Measurements from ENCODE around the gene TMEM164.
"Not testable (repeated sequence)": the region's sequence is repeated elsewhere in the genome, so short reads cannot be mapped to it uniquely, and the experiment has no call there.

TMEM164 gene

DNA sequence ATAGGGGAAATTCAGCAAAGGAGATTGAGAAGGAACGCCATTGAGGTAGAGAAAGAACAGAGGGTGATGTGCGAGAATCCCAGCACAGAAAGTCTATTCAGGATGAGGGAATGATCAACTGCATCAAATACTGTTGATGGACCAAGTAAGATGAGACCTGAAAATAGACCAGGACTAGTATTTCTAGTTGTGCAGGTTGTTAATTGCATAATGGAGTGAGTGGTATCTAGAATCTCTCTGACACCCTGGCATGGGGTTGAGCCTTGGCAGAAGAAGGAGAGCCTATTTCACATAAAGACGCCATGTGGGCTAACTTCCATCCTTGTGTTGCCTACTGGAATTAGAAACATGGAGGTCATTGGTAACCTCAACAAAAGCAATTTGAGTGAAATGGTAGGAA lies 135.6 kb downstream of the TMEM164 start:
- no peak for DNase-seq

GRCh38 chrX:110139172-110139571 lies 136.3 kb downstream of the TMEM164 start:
- DNase-seq = no peak

DNA sequence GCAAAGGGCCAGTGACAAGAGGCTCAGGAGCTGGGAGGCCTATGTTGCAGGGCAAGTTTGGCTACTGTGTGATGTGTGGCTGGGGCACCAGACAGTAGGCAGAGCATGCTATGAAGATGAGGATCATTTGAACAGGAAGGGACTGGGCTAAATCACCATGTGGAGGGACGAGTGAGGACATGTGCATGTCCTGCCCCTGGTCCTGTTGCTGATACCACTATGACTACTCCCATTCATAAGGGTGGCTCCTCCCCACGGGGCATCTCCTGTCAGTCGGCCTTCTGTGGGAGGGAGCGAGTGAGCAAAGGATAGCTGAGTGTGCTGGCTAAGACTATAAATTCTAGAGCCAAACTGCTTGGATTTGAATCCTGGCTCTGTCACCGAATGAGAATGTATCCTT lies 139.2 kb downstream of the TMEM164 start:
- DNase-seq = no peak

DNA sequence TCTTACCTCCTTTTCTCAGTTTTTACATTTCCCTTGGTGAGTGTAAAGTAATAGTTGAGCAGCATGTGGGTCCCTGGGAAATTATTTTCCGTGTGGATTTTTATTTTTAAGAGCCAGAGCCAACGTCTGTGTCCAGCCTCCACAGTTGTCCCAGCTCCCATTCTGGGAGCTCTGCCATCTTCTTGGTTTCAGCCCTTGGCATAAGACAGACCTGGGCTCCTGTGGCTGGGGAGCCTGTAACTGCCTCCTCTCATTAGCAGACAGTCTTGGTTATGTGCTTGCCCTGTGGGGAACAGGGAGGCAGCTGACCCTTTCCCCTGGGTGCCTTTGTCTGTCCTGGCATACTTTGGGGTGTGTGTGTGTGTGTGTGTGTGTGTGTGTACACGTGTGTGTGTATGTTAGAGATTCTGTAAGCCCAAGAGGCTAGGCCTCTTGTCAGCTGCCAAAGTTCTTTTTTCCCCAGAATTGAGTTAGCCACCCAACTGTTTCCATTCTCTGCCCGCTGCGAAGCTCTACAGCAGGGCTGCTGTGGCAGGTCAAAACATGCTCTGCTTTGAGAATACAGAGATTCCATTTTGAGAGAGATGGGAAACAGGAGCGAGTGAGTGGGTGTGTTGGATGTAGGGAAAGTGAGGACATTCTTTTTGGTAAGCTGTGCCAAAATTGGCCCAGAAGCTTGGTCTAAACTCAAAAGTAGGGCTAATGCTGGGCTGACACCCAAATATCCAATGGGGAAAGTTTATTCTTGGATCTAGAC lies 140.7 kb downstream of the TMEM164 start:
- peak; percentile 11 for DNase-seq

DNA sequence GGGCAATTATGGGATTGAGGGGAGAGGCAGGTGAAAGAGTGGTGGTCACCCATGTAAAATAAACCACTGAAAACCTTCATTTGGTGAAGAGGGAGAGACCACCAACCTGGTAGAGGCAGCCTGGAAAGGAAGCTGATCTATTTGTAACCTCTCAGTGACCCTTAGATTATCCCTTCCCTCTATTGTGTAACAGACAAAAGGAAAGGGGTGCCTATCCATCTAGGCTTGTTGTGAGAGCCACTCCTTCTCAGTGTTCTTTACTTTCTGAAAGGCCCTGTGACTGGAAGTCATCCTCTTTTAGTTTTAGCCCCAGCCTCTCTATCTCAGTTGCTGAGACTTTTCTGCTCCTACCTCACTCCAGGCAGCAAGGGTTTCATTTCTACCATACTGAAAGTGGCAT lies 142.4 kb downstream of the TMEM164 start:
- no peak for DNase-seq

- DNase-seq = peak; percentile 19
These were observed 142.9 kb downstream of the TMEM164 start for GRCh38 chrX:110145854-110146253.

- peak; percentile 43 for DNase-seq
These were observed 143.6 kb downstream of the TMEM164 start for GRCh38 chrX:110146521-110146920.

- no peak for DNase-seq
These were observed 150.3 kb downstream of the TMEM164 start for GRCh38 chrX:110153244-110153643.

DNA sequence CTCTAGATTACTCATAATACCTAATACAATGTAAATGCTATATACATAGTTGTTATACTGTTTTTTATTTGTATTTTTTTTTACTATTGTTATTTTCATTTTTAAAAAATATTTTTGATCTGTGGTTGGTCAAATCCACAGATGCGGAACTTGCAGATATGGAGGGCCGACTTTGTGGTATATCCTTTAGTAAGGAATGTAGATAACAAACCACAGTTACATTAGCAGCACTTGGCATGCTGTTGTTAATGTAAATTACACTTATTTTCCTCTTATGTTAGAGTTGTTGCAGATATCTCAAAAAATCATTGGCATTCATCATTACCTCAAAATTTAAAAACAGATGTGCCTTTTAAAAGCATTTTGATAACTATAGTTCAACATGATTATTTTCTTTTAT lies 151.0 kb downstream of the TMEM164 start:
- no peak for DNase-seq

- DNase-seq = not testable (repeated sequence)
These were observed 151.4 kb downstream of the TMEM164 start for GRCh38 chrX:110154328-110154727.

GRCh38 chrX:110155759-110156158 lies 152.8 kb downstream of the TMEM164 start:
- no peak for DNase-seq

GRCh38 chrX:110156167-110156754 lies 153.3 kb downstream of the TMEM164 start:
- no peak for DNase-seq

DNA sequence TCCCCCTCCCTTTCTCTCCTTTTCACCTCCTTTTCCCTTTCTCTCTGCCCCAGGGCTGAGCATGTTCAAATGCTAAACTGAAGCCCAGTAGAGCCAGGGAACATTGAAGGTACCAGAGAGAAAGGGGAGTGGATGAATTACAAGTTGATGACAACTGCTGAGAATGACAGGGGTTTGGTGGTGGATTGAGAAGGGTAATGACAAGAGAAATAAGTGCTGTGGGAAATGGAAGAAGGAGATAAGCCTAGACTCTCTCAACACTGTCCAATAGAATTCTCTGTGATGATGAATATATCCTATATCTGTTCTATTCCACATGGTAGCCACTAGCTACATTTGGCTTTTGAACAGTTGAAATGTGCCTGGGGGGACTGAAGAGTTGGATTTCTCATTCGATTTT lies 154.5 kb downstream of the TMEM164 start:
- no peak for DNase-seq

- no peak for DNase-seq
These were observed 156.3 kb downstream of the TMEM164 start for GRCh38 chrX:110159235-110159634.

DNA sequence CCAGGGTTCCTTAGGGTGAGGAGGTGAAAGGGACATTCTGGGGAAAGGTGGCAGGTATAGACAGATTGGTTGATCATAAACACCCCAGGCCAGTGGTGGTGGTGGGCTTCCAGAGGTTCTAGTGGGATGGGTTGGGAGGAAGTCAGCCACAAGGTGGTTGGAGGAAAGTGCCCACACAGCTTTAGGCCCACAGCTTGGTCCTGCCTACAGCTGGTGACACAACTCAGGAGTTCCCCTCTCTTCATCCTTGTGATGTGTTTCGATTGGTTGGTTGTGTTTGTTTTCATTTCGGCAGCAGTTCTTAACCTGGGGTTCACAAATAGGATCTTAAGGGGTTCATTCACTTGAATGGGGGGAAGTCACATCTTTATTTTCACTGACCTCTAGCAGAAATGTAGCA lies 157.0 kb downstream of the TMEM164 start:
- no peak for DNase-seq

- no peak for DNase-seq
These were observed 158.4 kb downstream of the TMEM164 start for GRCh38 chrX:110161361-110161686.

DNA sequence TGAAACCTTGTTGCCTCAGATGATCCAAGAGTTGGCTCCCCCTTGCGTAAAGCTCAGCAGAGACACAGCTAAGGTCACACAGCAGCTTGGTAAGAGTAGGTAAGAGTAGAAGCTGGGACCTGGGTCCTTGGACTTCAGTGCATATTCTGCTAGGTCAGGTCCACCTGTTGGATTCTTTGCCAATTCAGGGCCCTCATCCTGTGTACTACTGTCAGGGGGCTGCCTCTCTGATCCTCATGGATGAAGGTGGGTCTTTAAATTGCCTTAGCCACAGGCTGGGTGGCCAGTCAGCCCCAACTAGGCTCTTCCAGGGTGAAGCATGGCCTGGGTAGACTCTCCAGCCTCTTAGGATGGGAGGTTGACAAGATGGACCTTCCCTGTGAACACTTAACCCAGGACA lies 159.2 kb downstream of the TMEM164 start:
- no peak for DNase-seq

DNA sequence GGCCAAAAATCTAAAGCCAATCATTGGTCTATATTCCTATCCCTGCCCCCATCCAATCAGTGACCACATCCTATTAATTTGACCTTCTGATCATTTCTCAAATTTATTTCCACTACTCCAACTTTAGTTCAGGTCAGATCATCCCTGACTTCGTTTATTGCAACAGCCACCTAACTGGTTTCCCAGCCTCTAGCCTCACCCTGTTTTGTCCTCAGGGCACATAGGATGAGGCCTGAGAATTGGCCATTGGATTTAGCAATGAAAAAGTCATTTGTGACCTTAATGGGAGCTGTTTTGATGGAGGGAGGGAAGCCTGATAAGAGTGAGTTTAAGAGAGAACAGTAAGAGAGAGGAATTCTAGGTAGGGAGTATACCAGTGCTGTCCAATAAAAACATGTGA lies 160.0 kb downstream of the TMEM164 start:
- DNase-seq = no peak

GRCh38 chrX:110163488-110163887 lies 160.6 kb downstream of the TMEM164 start:
- no peak for DNase-seq

DNA sequence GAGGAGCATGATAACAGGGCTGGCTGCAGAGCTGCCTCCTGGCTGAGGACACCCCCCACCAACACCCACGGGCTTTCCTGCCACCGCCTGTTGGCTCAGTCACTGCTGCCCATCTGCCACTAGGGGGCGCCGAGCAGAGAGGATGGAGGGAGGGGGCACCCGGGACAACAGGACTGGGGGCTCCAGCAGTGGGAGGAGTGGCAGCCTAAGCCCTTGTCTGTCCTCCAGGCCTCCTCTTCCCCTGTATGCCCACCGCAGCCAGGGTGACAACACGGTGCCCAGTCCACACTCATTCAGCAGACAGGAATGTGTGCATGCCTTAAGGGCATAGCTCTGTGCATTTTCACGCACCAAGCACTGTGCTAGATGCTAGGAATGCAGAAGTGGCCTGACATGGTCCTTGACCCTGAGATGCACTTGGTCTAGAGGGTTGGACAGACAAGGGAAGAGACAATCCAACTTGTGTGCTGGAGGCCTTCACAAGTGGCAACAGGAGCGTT lies 165.1 kb downstream of the TMEM164 start:
- no peak for DNase-seq

DNA sequence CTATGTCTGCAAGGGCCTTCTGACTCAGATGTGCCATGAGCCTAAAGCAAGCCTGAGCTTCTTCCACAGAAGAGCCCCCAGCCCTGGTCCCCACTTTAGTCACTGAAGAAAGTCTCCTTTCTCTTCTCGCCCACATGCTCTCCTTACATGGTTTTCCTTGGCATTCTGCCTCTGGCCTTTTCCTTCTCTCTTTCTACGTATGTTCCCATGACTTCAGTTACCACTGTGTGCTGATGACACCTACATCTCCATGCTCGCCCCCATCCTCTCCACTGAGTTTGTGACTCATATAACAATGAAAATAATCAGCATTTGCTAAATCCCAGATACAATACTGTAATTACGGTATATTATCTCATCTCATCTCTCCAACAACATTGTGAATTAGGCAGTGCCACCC lies 165.7 kb downstream of the TMEM164 start:
- DNase-seq = no peak

DNA sequence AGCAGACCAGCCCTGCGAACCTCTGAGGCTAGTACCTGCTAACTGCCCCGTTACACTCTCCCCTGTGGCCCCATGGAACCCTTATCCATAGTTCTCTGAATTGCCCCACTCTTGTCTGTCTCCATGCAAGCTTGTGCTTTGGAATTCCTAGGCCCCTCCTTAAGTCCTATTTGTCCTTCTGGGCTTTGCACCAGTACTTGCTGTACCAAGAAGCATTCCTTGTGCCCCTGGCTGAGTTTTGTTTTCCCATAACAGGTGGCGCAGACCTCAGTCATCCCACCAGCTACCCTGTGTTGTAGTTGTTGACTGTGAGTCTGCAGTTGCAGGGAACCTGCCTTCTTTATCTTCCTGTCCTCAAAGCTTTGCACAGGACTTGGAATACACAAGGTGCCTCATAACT lies 167.1 kb downstream of the TMEM164 start:
- no peak for DNase-seq

DNA sequence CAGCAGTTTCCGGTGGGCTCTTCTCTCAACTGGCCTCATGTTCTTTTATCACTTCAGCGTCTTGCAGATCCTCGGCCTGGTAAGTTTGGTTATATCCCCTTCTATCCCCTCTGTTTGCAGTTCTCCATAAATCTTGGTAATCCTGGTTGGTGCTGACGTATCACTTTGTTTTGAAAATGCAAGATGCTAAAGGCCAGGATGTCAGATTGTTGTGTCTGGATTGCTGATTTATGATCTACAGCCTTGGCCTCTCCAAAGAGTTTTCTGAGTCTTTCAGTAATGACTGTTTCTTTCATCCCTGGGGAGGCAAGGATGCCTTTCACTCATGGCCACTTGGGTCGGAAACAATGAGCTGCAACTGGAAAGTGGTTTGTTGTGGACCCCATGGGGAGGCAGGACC lies 168.5 kb downstream of the TMEM164 start:
- no peak for DNase-seq

GRCh38 chrX:110172215-110172614 lies 169.3 kb downstream of the TMEM164 start:
- no peak for DNase-seq

All from retina (tissue), 1 donor.